ENCODE results near the gene ASNSD1. TPM values are rescaled to one million over a fixed set of nuclear protein-coding genes. Genes with fewer than 3 reads are reported as not detected.

ASNSD1 gene
- total RNA-seq, 4 donors from 2014 or later, result 68.1 to 114 (median 87.3) TPM

- Histone ChIP-seq H3K36me3 (no peaks in the 10 kb centered on the region), H3K27me3 (no peaks in the 10 kb centered on the region), H3K27ac (no peak overlapping the region), H3K4me1 (peaks cover 0 to 6% of the 10 kb centered on the region in 2 donors), H3K9me3 (no peaks in the 10 kb centered on the region), H3K4me3 (no peak overlapping the region)
- TF ChIP-seq, protein P1, sequence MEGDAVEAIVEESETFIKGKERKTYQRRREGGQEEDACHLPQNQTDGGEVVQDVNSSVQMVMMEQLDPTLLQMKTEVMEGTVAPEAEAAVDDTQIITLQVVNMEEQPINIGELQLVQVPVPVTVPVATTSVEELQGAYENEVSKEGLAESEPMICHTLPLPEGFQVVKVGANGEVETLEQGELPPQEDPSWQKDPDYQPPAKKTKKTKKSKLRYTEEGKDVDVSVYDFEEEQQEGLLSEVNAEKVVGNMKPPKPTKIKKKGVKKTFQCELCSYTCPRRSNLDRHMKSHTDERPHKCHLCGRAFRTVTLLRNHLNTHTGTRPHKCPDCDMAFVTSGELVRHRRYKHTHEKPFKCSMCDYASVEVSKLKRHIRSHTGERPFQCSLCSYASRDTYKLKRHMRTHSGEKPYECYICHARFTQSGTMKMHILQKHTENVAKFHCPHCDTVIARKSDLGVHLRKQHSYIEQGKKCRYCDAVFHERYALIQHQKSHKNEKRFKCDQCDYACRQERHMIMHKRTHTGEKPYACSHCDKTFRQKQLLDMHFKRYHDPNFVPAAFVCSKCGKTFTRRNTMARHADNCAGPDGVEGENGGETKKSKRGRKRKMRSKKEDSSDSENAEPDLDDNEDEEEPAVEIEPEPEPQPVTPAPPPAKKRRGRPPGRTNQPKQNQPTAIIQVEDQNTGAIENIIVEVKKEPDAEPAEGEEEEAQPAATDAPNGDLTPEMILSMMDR (IDR thresholded peaks at IDR 0.05 in 4 of 5, conservative IDR thresholded peaks at IDR 0.05 in 1 of 5), result no peak
- no peak for TF ChIP-seq POLR2A (IDR thresholded peaks at IDR 0.05)
- intact Hi-C loops (cut with DNase I; ENCODE audit: low total_unique reads) (no loop called here), in situ Hi-C loops (cut with MboI; ENCODE audit: low sequenced_read_pairs in 4 of 4) (no loop called here)
- ATAC-seq (no peak), DNase-seq (no peak)
Measured at GRCh38 chr2:189618197-189618596, 43.1 kb upstream of the ASNSD1 start.

DNA sequence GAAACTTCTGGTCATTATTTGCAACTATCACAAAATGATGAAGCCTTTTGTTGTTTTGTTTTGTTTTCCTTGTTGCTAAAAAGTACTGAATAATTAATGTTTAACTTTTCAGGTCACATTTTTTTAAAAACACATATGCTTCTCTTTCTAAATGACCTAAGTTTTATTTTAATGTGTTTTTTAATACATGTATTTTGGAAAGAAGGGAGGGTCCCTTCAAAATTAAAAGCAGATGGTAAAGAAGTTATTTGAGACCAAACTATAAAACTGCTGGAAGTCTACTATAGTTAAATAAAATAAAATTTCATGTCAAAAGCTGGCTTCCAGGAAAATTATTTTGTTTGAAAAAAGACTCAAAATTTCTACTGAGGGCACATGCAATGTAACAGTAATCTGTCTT, 39.5 kb upstream of the ASNSD1 start:
- H3K36me3 ChIP-seq, result no peaks in the 10 kb centered on the region
- H3K4me3 ChIP-seq, result no peak overlapping the region
- no peak overlapping the region for H3K27ac ChIP-seq
- H3K27me3 ChIP-seq, result no peaks in the 10 kb centered on the region
- DNase-seq, result no peak
- TF ChIP-seq, protein P1 (IDR thresholded peaks at IDR 0.05 in 4 of 5, conservative IDR thresholded peaks at IDR 0.05 in 1 of 5), result no peak
- TF ChIP-seq POLR2A (IDR thresholded peaks at IDR 0.05), result no peak
- H3K9me3 ChIP-seq, result no peaks in the 10 kb centered on the region
- in situ Hi-C loops (cut with MboI; ENCODE audit: low sequenced_read_pairs in 4 of 4), result no loop called here
- intact Hi-C loops (cut with DNase I; ENCODE audit: low total_unique reads), result no loop called here
- ATAC-seq, result no peak
- no peaks in the 10 kb centered on the region for H3K4me1 ChIP-seq

- intact Hi-C loops (cut with DNase I; ENCODE audit: low total_unique reads) (no loop called here), in situ Hi-C loops (cut with MboI; ENCODE audit: low sequenced_read_pairs in 4 of 4) (no loop called here)
- H3K27ac ChIP-seq, result no peak overlapping the region
- H3K9me3 ChIP-seq, result no peaks in the 10 kb centered on the region
- no peak overlapping the region for H3K4me3 ChIP-seq
- DNase-seq (no peak), ATAC-seq (no peak)
- no peaks in the 10 kb centered on the region for H3K36me3 ChIP-seq
- TF ChIP-seq POLR2A (IDR thresholded peaks at IDR 0.05), result no peak
- TF ChIP-seq, protein P1 (IDR thresholded peaks at IDR 0.05 in 4 of 5, conservative IDR thresholded peaks at IDR 0.05 in 1 of 5), result no peak
- H3K27me3 ChIP-seq, result no peaks in the 10 kb centered on the region
- no peaks in the 10 kb centered on the region for H3K4me1 ChIP-seq
Measured at GRCh38 chr2:189623049-189623448, 38.2 kb upstream of the ASNSD1 start.

GRCh38 chr2:189624648-189625355, 36.5 kb upstream of the ASNSD1 start:
- Histone ChIP-seq H3K27me3 (no peaks in the 10 kb centered on the region), H3K4me3 (no peak overlapping the region), H3K9me3 (no peaks in the 10 kb centered on the region), H3K27ac (no peak overlapping the region), H3K36me3 (no peaks in the 10 kb centered on the region), H3K4me1 (no peaks in the 10 kb centered on the region)
- intact Hi-C loops (cut with DNase I; ENCODE audit: low total_unique reads), result no loop called here
- DNase-seq (no peak), ATAC-seq (no peak)
- in situ Hi-C loops (cut with MboI; ENCODE audit: low sequenced_read_pairs in 4 of 4), result no loop called here
- TF ChIP-seq, protein P1 (IDR thresholded peaks at IDR 0.05 in 4 of 5, conservative IDR thresholded peaks at IDR 0.05 in 1 of 5), result no peak
- TF ChIP-seq POLR2A (IDR thresholded peaks at IDR 0.05), result no peak

GRCh38 chr2:189625636-189626035, 35.6 kb upstream of the ASNSD1 start:
- ATAC-seq (no peak), DNase-seq (no peak)
- in situ Hi-C loops (cut with MboI; ENCODE audit: low sequenced_read_pairs in 4 of 4), result no loop called here
- no peak for TF ChIP-seq POLR2A (IDR thresholded peaks at IDR 0.05)
- TF ChIP-seq, protein P1 (IDR thresholded peaks at IDR 0.05 in 4 of 5, conservative IDR thresholded peaks at IDR 0.05 in 1 of 5), result no peak
- Histone ChIP-seq H3K9me3 (no peaks in the 10 kb centered on the region), H3K36me3 (no peaks in the 10 kb centered on the region), H3K27me3 (no peaks in the 10 kb centered on the region), H3K27ac (no peak overlapping the region), H3K4me3 (no peak overlapping the region), H3K4me1 (no peaks in the 10 kb centered on the region)
- intact Hi-C loops (cut with DNase I; ENCODE audit: low total_unique reads), result no loop called here
